ENCODE results near the gene HIF1A.

GRCh38 chr14:61756135-61756534 is 60.8 kb downstream of the HIF1A start:
- TF ChIP-seq CTCF (IDR thresholded peaks at IDR 0.05; ENCODE audit: control extremely low read depth in 1 of 3, insufficient read depth in 1 of 3, low read depth in 1 of 3, low read length in 3 of 3) (no peak), BRCA1 (IDR thresholded peaks at IDR 0.05; ENCODE audit: low read depth, low read length) (no peak), MAX (IDR thresholded peaks at IDR 0.05) (no peak), POLR2A (IDR thresholded peaks at IDR 0.05; ENCODE audit: control extremely low read depth in 1 of 2, low read depth in 2 of 2, low read length in 2 of 2) (no peak), MAFK (IDR thresholded peaks at IDR 0.05; ENCODE audit: low read depth, low read length) (no peak), TEAD4 (IDR thresholded peaks at IDR 0.05; ENCODE audit: low read depth, low read length) (no peak), JUND (IDR thresholded peaks at IDR 0.05; ENCODE audit: low read length) (no peak), GTF2F1 (IDR thresholded peaks at IDR 0.05; ENCODE audit: borderline replicate concordance, low read depth, low read length) (no peak), YY1 (IDR thresholded peaks at IDR 0.05; ENCODE audit: low read depth, low read length) (no peak), EP300 (IDR thresholded peaks at IDR 0.05; ENCODE audit: borderline replicate concordance in 1 of 2, low read depth in 2 of 2, low read length in 2 of 2) (no peak)
- TF ChIP-seq, protein P1, sequence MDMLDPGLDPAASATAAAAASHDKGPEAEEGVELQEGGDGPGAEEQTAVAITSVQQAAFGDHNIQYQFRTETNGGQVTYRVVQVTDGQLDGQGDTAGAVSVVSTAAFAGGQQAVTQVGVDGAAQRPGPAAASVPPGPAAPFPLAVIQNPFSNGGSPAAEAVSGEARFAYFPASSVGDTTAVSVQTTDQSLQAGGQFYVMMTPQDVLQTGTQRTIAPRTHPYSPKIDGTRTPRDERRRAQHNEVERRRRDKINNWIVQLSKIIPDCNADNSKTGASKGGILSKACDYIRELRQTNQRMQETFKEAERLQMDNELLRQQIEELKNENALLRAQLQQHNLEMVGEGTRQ (IDR thresholded peaks at IDR 0.05; ENCODE audit: low read length): no peak
- TF ChIP-seq, protein P2, sequence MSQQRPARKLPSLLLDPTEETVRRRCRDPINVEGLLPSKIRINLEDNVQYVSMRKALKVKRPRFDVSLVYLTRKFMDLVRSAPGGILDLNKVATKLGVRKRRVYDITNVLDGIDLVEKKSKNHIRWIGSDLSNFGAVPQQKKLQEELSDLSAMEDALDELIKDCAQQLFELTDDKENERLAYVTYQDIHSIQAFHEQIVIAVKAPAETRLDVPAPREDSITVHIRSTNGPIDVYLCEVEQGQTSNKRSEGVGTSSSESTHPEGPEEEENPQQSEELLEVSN (IDR thresholded peaks at IDR 0.05): no peak
